HG02973 (cell line): ENCODE results near the gene TOMM70.
A peak's percentile ranks its signal among the peaks of the same experiment; 100 is the strongest.
"Not testable (repeated sequence)": the region's sequence is repeated elsewhere in the genome, so short reads cannot be mapped to it uniquely, and the experiment has no call there.

Experiments used
- ATAC-seq: cut with Tn5 transposase; IDR thresholded peaks from one replicate; pipeline ENCODE4 v1.9.1; 2021; ENCODE audit warnings: moderate library complexity; ENCODE audit not compliant: unreplicated experiment

The TOMM70 gene

GRCh38 chr3:100366424-100366823 lies 34.5 kb downstream of the TOMM70 start:
- ATAC-seq = no peak

- no peak for ATAC-seq
Measured at GRCh38 chr3:100364421-100364820, 36.5 kb downstream of the TOMM70 start.

- no peak for ATAC-seq
Measured at GRCh38 chr3:100361897-100362296, 39.0 kb downstream of the TOMM70 start.

- ATAC-seq = no peak
Measured at GRCh38 chr3:100360757-100361496, 40.0 kb downstream of the TOMM70 start.

GRCh38 chr3:100359035-100359434 lies 41.9 kb downstream of the TOMM70 start:
- ATAC-seq = no peak

GRCh38 chr3:100358413-100358812 lies 42.5 kb downstream of the TOMM70 start:
- ATAC-seq = no peak

GRCh38 chr3:100354850-100355249 lies 46.0 kb downstream of the TOMM70 start:
- ATAC-seq = no peak

- no peak for ATAC-seq
Measured at GRCh38 chr3:100352296-100353231, 48.3 kb downstream of the TOMM70 start.

GRCh38 chr3:100351770-100352169 lies 49.1 kb downstream of the TOMM70 start:
- ATAC-seq = not testable (repeated sequence)

- ATAC-seq = no peak
Measured at GRCh38 chr3:100348727-100349126, 52.2 kb downstream of the TOMM70 start.

GRCh38 chr3:100340527-100340926 lies 60.4 kb downstream of the TOMM70 start:
- ATAC-seq = no peak

GRCh38 chr3:100339786-100340185 lies 61.1 kb downstream of the TOMM70 start:
- no peak for ATAC-seq

- ATAC-seq = no peak
Measured at GRCh38 chr3:100338911-100339310, 62.0 kb downstream of the TOMM70 start.

- not testable (repeated sequence) for ATAC-seq
Measured at GRCh38 chr3:100336229-100336628, 64.7 kb downstream of the TOMM70 start.

GRCh38 chr3:100335434-100335833 lies 65.5 kb downstream of the TOMM70 start:
- ATAC-seq = peak; percentile 60

GRCh38 chr3:100334488-100335351 lies 66.2 kb downstream of the TOMM70 start, which contains the start of gene NIT2:
Gene NIT2, plus strand, starts transcription at chr3:100334757. Its CDS starts 35 bp downstream, at chr3:100334792.
- ATAC-seq = peak; percentile 98

GRCh38 chr3:100333970-100334487 lies 66.9 kb downstream of the TOMM70 start:
- ATAC-seq = peak; percentile 9

GRCh38 chr3:100333051-100333450 lies 67.8 kb downstream of the TOMM70 start:
- ATAC-seq = no peak

- no peak for ATAC-seq
Measured at GRCh38 chr3:100331660-100332059, 69.2 kb downstream of the TOMM70 start.

GRCh38 chr3:100330651-100331050 lies 70.2 kb downstream of the TOMM70 start:
- ATAC-seq = no peak
